ENCODE measurements around the gene HSPA14.
"Not testable (repeated sequence)": the region's sequence is repeated elsewhere in the genome, so short reads cannot be mapped to it uniquely, and the experiment has no call there.

HSPA14 gene

DNA sequence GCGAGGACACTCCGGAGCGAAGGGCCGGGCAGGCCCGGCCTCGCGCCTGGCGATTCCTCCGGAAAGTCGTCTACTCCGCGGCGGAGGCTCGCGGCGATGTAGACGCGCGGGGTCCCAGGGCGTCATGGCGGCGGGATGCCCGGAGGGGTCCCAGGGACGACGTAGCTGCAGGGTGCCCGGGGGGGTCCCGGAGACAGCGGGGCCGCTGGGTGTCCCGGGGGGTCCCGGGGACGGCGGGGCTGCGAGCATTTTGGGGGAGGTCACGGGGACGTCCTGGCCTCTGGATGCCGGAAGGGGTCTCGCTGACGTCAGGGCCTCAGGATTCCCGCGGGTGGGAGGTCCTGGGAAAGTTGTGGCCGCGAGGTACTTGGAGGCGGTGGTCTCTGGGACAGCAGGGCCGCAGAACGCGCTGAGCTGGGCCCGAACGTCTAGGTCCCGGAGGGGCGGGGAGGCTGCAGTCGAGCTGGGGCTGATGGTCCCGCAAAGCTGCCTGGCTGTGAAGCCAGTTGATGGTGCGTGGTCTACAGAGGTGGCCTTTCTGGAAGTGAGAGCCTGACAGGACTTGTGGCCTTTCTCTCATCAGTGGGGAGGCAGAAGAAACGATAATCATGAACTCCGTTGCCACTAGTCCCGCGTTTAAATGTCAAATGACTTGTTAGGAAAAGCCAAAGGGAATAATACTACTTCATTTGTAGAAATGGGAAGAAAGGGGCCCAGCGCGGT, 637 bp downstream of the HSPA14 start:
- DNase-seq: peak; percentile 40

DNA sequence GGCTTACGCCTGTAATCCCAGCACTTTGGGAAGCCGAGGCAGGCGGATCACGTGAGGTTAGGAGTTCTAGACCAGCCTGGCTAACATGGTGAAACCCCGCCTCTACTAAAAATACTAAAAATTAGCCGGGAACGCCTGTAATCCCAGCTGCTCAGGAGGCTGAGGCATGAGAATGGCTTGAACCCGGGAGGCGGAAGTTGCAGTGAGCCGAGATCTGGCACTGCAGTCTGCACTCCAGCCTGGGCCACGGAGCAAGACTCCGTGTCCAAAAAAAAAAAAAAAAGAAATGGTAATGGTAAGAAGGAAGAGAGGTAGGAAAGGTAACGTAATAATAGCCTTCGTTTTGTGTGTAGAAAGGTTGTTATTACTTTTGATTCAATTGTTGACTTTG, 1.2 kb downstream of the HSPA14 start:
- DNase-seq: peak; percentile 34

DNA sequence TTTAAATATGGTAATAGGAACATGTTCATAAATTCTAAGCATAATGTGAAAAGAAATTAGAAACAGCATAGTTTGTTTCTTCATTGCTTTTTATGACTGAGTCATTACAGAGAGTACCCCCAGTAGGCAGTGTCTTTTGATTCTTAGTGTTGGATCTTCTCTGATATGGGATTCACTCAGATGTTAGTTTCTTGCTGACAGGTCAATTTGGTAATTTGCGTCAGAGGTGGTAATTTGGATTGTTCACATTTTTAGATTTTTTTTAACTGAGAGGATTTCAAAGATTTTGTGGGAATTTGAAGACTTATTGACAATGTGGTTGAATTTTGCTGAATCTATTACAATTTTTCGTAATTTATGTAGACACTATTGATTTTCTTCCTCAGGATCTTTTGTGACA, 2.1 kb downstream of the HSPA14 start:
- no peak for DNase-seq

DNA sequence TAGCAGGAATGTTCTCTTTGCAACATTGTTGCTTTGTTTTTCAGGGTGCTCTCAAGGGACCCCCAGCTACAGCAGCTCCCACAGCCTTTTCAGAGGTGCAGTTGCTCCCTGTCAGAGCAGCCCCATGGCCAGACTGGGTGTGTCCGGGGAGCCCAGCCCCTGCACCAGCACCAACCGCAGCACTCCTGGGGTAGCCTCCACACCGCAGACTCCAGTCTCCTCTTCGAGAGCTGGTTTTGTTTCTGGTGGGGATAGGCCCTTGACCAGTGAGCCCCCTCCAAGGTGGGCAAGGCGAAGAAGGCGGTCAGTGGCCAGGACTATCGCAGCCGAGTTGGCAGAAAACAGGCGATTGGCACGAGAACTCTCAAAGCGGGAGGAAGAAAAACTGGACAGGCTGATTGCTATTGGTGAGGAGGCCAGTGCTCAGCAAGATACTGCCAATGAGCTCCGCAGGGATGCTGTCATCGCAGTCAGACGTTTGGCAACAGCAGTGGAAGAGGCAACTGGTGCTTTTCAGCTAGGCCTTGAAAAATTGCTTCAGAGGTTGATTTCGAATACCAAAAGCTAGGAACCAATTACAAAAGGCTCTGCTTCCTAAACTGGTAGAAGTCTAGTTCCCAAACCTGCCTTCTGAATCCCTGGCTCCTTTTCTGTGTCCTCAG, 5.4 kb downstream of the HSPA14 start:
- no peak for DNase-seq

DNA sequence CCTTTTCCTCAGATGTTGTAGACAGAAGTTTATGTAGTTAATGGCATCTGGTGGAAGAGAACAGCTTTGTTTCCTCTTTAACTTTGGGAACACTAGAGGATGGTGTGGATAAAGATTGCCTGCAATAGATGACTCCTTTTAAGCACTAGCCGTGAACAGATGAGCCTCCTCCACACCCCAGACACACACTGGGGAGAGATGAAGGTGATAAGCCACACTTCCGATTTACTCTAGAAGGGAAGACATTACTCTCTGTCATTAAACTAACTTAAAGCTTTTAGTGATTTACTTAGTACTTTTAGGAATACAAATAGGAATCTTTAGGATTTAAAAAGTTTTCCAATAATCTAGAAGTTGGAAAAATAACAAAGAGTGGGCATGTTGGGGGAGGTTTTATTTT, 6.8 kb downstream of the HSPA14 start:
- no peak for DNase-seq

DNA sequence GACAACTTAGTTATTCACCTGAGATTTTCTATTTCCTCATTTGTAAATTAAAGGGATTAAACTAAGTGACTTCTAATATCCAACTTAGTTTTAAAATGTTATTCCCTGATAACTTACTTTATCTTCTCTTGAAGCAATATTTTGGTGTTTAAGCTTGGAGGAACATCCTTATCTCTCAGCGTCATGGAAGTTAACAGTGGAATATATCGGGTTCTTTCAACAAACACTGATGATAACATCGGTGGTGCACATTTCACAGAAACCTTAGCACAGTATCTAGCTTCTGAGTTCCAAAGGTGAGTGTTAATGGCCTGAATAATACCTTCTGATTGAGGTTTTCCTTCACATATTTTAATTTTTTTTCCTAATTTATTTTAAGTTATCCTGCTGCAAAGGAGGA, 14.1 kb downstream of the HSPA14 start:
- no peak for DNase-seq

DNA sequence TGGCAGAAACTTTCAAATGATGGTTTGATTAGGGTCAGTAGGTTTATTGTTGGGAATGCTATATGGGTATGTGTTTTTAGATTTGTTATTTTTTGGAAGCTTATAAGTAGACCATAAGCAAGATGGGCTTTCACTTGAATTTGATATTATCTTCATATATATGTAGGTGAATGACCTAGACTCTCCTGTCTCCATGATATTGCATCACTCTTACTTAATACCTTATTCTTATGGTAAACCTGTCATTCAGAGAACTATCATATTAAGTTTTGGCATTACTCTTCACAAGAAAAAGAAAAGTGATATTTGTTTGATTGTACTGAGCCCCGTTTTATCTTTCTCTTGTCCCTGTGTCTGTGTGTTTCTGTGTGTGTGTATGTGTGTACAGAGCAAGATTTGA, 17.3 kb downstream of the HSPA14 start:
- no peak for DNase-seq

DNA sequence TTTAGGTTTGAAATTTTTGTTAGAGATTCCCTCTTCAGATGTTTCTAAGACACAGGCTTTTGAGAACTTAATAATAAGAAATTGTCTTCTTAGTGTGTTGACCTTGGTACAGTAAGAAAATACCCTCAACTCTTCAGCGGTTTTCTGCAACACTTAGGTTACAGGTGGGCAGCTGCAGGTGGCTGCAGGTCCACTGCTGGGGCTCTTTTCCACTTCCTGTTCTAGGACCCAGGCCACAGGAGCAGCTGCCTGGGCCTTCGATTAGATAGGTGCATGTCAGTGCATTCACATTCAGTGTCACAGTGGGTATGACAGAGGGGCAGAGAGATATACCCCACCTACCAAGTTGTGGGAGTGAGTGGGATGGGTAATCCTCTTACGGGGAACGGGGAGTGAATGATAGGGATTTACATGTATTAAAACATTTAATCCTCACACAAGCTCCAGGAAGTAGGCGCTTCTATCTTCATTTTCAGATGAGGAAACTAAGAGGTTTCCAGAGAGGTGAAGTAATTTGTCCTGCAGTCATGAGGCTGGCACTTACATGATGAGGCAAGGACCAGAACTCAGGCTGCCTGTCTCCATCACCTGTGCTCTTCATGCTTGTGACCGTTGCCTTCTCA, 20.3 kb downstream of the HSPA14 start:
- DNase-seq: no peak

DNA sequence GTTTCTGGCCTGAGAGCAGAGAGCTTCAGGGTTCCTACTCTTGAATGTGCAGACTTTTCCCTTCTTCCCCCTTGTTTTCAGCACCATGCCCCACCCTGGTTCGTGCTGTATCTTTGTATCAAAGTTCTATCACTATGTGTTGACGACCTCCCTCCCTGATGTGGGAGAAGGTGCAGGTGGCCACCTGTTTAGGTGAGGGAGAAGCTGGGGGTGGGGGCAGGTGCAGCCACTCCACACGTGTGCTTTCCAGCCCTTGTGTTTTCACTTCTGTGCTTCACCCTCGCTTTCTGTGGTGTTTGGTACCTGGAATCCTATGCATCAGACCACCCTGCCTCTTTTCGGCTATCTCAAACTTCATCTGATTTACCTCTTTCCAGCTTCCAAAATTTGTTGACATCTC, 20.9 kb downstream of the HSPA14 start:
- DNase-seq: no peak

DNA sequence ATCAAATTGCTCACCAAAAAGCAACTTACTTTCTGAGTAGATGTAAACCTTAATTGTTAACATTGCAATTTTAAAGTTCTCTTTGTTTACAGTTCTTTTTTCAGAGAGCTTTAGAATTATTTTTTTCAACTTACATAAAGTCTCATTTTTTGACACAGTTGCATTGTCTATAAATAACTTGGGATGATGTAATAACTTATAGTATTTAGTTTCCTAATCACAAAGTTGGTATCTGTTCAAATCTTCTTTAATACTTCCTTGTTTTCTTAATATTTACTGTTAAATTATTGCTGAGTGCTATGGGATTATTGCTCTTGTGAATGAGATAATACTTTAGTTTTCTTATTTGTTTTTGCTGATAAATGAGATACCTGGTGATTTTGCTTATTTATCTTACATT, 21.7 kb downstream of the HSPA14 start:
- DNase-seq: no peak

DNA sequence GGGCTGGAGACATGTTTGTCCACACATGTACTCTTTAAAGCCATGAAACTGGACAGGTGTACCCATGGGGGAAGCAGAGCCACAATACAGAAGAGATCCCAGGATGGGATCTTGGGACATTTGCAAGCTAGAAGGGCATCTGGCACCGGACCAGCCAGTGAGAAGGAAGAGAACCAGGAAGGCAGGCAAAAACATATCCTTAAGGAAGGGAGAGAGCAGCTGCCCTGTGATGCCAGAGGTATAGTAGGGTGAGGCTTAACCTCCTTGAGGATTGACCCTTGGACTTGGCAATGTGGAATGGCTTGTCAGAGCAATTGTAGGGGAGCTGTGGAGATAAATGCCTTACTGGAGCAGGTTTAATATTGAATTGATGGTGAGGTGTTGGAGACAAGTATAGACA, 22.7 kb downstream of the HSPA14 start:
- DNase-seq: no peak

DNA sequence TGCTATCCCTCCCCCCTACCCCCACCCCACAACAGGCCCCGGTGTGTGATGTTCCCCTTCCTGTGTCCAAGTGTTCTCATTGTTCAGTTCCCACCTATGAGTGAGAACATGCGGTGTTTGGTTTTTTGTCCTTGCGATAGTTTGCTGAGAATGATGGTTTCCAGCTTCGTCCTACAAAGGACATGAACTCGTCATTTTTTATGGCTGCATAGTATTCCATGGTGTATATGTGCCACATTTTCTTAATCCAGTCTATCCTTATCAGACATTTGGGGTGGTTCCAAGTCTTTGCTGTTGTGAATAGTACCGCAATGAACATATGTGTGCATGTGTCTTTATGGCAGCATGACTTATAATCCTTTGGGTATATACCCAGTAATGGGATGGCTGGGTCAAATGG, 26.4 kb downstream of the HSPA14 start:
- DNase-seq: not testable (repeated sequence)

DNA sequence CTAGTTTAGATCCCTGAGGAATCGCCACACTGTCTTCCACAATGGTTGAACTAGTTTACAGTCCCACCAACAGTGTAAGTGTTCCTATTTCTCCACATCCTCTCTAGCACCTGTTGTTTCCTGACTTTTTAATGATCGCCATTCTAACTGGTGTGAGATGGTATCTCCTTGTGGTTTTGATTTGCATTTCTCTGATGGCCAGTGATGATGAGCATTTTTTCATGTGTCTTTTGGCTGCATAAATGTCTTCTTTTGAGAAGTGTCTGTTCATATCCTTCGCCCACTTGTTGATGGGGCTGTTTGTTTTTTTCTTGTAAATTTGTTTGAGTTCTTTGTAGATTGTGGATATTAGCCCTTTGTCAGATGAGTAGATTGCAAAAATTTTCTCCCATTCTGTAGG, 26.8 kb downstream of the HSPA14 start:
- not testable (repeated sequence) for DNase-seq

DNA sequence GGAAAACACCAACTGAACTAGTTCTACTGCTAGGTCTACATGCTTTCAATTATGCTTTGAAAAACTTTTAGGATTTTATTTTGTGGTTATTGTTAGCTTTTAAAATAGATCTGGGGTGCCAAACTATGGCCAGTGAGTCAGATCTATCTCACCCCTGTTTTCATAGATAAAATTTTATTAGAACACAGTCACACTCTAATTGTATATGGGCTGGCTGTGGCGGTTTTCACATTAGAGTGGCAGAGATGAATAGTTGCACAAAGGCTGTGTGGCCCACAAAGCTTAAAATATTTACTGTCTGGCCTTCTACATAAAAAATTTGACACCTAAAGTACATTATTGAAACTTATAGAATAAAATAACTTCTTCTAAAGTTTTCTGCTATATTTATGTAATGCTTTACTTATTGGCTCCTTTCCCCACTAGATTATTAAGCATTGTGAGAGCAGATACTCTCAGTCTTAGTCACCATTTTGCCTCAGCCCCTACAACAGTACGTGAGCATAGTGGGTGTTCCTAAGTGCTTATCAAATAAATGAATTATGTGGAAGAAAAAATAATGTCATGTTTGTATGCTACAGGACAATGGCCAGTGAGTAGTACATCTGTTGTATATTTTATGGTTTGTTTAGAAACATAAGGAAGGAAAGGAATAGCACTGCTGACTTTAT, 35.1 kb downstream of the HSPA14 start:
- DNase-seq: no peak

DNA sequence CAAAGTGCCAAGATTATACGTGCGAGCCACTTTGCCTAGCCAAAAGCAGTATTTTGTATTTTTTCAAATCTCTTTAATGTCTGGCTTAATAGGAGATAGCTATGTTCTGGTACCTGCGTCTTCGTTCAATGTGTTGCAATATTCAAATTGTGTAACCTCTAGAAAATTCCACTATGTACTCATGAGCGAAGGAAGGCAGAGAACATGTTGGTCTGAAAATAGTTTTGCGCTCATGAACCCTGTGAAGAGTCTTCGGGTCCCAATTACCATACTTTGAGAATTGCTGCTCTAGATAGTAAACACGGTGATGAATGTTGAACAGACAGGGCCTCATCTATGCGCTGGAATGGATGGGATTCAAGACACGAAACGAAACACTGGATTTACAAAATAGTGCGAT, 37.8 kb downstream of the HSPA14 start:
- no peak for DNase-seq

DNA sequence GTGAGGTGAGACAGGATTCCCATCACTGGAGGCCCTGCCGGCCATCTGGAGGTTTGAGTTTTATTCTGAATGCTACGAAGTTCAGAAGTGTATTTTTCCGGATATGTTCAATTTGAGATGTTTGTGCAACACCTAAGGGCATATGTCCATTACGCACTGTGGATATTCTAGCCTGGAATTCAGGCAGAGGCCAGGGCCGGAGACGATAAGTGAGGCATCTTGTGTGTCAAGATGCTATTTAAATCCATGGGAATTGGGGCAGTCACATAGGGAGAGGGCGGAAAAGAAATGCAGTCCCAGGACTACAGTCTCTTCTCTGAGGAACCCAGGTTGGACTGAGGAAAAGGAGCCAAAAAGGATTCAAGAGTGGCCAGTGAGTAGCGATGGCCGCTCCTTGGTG, 38.7 kb downstream of the HSPA14 start:
- DNase-seq: no peak

DNA sequence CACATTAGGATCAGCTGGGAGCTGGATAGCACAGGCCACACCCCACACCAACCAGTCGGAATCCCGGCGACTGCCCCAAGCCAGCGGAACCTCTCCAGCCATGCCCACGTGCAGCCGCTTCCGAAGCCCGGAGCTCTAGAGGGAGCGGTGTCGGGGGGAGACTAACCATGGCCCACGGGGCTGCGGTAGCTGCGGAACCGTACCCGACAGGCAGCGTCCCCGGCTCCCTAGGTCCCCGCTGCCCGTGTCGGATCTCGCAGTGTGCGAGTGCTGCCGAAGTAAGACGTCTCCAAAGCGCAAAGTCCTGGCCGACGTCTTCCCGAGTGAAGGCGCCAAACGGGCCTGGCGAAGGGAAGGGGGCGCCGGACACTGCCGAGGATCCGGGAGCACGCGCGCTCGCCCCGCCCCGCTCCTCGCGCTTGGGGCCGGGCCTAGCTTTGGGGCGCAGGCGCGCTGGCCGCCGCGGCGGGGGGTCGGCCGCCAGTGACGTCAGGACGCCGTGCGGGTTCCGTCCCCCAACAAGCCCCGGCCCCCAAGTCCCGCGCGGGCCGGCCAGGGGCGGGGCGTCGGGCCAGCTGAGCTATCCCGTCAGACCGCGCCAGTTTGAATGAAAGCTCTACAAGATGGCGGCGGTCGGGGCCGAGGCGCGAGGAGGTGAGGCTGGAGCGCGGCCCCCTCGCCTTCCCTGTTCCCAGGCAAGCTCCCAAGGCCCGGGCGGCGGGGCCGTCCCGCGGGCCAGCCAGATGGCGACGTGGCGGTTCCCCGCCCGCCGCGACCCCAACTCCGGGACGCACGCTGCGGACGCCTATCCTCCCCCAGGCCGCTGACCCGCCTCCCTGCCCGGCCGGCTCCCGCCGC, 40.4 kb downstream of the HSPA14 start, which contains the start of gene SUV39H2:
TSS of gene SUV39H2 (plus strand) at position 601 of the 858 bp plus-strand sequence. CDS start at position 624, 23 bp downstream.
- peak; percentile 97 for DNase-seq

DNA sequence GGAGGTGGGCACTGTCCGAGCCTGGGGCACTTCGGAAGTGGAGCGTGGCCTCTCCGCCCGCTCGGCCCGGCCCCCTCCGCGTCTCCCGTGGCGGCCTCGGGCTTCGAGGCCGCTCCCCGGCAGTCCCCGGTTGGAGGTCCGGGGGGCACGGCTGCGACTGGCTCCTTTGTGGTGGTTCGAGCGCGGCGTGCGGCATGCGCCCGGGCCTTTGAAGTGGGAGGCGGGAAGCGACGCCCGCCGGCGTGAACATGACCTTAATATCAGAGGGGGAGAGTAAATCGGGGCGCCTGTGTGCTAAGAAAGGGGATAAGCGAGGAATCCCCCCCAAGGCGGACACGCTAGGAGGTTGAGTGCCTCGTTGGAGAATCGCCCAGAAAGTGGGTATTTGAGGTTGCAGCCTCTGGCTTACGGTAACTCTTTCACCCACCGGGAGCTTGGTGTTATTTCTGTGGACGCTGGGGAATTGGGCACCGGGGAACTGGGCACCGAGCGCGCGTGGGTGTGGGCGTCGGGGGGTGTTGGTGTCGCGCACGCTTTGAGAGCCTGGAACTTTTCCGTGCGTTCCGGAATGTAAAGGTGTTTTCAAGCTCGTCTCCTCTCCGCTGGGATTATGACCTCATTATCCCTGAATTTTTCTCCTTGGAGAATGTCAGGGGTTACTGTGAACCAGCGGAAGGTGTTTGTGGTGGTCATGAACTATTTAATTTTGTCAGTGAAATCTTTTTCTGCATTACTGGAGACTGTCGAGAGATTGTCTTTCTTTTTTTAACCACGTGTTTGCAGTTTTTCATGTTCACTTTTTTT, 41.2 kb downstream of the HSPA14 start:
- peak; percentile 31 for DNase-seq

DNA sequence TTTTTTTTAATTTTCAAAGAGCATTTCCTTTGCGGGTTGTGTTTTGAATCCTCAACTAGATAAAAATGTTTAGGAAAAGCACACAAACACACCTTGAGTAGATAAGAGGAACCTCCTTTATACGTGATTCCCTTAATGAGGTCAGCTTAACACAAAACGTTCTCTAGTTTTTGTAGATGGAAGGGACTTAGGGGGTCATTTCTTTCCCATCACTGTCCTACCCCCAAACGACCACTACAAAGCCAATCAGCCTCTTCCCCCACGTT, 41.8 kb downstream of the HSPA14 start:
- no peak for DNase-seq

DNA sequence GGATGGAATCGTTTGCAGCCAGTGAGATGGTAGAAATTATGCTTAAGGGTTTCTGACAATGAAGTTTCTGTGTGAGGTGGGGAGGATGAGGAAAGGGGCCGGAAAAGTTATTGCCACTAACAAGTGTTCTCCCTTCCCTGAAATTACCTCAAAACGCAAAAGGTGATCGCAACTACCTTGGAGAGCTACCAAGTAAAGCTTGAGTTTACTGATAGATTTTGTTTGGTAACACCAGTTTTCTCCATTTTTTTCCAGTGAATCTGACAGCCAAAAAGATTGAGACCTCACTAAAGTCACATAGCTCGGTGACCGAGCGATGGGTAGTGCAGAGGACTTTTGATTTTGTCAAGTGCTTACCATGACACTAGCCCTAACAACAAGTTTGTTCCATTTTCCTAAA, 42.1 kb downstream of the HSPA14 start:
- no peak for DNase-seq

DNA sequence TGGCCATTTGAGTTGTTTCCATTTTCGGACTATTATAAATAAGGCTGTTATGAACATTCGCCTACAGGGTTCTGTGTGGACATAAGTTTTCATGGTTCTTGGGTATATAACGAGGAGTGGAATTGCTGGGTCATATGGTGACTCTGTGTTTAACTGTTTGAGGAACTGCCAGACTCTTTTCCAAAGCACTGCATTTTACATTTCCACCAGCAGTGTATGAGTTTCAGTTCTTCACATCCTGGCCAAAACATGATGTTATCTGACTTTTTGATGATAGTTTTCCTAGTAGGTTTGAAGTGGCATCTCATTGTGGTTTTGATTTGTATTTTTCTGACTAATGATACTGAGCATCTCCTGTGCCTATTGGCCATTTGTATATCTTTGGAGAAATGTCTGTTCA, 46.0 kb downstream of the HSPA14 start:
- DNase-seq: no peak

DNA sequence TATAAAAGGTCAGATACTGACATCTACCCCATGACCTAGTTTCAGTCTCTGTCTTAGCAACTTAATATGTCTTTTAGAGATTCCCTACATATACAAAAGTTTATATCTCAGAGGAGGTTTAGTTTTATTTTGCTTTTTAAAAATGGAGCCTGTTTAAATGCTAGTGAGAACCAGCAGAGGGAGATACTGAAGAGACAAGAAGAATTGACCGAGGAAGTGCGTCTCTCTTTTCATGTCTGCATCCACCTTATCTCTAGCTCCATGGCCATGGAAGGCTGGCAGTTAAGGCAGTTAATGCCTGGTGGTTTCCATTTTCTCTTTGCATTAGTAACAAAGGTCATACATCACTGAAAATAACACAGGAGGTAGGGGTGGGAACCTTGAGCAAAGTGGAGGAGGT, 51.2 kb downstream of the HSPA14 start:
- no peak for DNase-seq

Data from RPMI8226 (cell line).